Globus pallidus (tissue), 1 donor: Measurements from ENCODE around the gene NFATC2IP.
"Not testable (repeated sequence)": the region's sequence is repeated elsewhere in the genome, so short reads cannot be mapped to it uniquely, and the experiment has no call there.

Source experiments
- DNase-seq: peaks from one replicate; pipeline ENCODE4 v3.0.0-alpha.2; 2015; ENCODE audit warnings: low spot score

NFATC2IP gene

DNA sequence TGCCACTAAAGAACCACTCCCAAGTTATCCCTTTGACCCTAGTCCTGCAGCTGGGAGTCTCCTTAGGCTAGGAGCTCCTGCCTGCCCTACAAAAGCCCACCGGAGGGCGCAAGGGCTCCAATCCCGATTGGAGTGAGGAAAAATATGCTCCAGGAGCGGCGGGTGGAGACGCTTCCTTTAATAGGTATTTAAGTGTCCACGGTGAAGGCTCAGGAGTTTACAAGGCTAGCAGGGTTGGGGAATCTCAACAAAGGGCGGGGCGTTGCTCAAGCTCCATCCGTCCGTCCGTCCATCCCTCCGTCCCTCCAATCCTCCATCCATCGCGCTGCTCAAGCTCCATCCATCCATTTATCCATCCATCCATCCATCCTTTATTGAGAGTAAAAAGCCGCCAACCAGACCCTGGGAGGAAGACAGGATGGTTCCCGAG, 23.3 kb downstream of the NFATC2IP start:
- DNase-seq: peak; percentile 64

DNA sequence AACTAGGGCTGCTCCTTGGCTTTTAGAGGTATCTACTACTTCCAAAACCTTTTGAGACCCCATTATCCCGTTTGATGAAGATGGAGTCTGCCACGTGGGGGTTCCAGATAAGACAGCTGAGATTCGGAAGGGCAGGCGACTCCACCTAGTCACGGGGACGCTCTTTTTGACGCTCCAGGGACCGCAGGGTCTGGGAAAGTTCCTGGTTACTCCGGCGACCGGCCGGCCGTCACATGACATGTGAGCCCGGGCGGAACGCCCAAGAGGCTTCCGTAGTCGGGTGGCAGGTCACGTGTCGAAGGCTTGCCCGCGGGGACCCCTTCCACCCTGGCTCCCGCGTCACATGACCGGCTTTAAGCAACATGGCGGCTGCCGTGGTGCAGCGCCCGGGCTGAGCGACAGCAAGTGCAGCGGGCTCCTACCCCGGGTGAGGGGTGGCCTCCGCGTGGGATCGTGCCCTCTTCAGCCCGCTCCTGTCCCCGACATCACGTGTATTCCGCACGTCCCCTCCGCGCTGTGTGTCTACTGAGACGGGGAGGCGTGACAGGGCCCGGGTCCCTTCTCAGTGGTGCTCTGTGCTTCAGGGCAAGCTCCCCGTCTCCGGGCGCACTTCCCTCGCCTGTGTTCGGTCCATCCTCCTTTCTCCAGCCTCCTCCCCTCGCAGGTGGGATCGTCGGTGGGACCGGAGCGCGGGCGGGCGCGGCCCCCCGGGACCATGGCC, 23.9 kb downstream of the NFATC2IP start, which contains the start of gene SPNS1:
SPNS1 (plus strand) TSS at position 342 of the 721 bp plus-strand sequence; CDS start at position 716, 374 bp downstream.
- peak; percentile 92 for DNase-seq

DNA sequence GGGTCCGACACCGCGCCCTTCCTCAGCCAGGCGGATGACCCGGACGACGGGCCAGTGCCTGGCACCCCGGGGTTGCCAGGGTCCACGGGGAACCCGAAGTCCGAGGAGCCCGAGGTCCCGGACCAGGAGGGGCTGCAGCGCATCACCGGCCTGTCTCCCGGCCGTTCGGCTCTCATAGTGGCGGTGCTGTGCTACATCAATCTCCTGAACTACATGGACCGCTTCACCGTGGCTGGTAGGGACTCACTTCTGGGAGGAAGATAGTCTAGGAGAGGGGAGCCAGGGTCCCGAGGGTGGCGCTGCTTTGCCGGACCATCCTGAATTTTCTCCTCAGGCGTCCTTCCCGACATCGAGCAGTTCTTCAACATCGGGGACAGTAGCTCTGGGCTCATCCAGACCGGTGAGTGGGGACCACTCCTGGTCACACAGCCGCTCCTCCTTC, 24.4 kb downstream of the NFATC2IP start:
- DNase-seq: no peak

DNA sequence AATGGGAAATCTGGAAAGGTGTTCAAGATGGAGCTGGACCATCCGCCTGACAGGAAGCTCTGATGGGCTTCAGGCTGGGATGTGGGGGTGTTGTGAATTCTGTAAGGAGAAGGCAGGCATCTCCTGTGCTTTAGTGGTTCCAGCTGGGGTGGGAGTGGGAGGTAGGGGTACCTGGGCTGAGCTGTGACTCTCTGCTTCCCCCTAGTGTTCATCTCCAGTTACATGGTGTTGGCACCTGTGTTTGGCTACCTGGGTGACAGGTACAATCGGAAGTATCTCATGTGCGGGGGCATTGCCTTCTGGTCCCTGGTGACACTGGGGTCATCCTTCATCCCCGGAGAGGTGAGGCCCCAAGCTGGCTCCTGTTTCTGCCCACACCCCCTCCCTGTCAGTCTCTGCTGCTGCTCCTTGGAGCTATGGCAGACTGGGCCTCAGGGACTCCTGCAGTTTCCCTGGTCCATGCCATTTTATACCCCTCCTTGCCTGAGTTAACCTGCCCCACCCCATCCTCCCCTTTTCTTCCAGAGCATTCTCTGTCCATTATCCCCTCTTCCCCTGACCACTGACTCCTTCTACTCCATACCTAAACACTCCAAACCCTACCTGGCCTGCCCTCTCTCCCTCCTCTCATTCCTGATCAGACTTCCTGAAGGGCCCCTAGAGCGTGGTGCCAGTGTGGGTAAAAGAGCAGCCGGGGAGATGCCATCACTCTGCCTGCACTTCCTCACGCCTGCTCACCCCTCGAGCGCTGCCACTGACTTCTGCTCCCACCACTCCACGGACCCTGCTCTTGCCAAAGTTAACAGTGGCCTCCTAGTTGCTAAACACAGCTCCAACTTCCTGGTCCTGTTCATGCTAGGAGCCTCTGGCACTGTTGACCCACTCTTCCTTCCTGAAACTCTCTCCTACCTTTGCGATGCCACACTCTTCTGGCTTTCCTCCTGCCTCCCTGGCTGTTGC, 27.2 kb downstream of the NFATC2IP start:
- no peak for DNase-seq

GRCh38 chr16:28980330-28980729, 29.6 kb downstream of the NFATC2IP start:
- not testable (repeated sequence) for DNase-seq

GRCh38 chr16:28980929-28981328, 30.2 kb downstream of the NFATC2IP start:
- no peak for DNase-seq

- no peak for DNase-seq
Measured at GRCh38 chr16:28981517-28981916, 30.8 kb downstream of the NFATC2IP start.

GRCh38 chr16:28982418-28982817, 31.7 kb downstream of the NFATC2IP start:
- no peak for DNase-seq

- DNase-seq: no peak
Measured at GRCh38 chr16:28982949-28983348, 32.2 kb downstream of the NFATC2IP start.

GRCh38 chr16:28983644-28984043, 32.9 kb downstream of the NFATC2IP start:
- no peak for DNase-seq

- no peak for DNase-seq
Measured at GRCh38 chr16:28984091-28984490, 33.4 kb downstream of the NFATC2IP start.

DNA sequence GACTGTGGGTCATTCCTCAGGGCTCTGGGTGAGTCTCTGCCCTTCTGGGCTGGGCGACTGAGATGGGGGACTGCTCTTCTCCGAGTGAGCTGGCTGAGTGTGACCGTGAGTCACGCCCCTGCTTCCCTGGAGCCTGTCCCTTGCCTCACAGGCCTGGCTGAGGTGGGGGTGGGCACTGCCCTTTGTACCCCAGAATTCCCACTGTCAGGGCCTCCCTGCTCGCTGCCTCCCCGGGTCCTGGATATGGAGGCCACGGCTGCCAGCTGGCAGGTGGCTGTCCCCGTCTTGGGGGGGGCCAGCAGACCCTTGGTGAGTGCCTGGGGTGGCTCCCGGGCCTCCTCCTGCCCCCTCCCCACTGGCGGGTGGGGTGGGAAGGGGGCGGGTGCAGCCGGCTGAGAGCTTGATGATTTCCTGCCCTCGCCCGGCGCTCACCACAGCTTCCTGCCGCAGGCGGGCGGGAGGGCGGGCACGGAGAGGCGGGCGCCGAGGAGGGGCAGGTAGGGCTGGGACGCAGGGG, 33.9 kb downstream of the NFATC2IP start, which contains the start of gene LAT:
LAT (plus strand) TSS at position 434 of the 517 bp plus-strand sequence. CDS start 366 bp downstream, outside the sequence.
- DNase-seq: no peak

GRCh38 chr16:28985211-28986041, 34.7 kb downstream of the NFATC2IP start:
- no peak for DNase-seq

- DNase-seq: no peak
Measured at GRCh38 chr16:28986046-28986445, 35.3 kb downstream of the NFATC2IP start.

GRCh38 chr16:28986492-28986891, 35.8 kb downstream of the NFATC2IP start:
- no peak for DNase-seq

- no peak for DNase-seq
Measured at GRCh38 chr16:28987170-28987853, 36.6 kb downstream of the NFATC2IP start.

DNA sequence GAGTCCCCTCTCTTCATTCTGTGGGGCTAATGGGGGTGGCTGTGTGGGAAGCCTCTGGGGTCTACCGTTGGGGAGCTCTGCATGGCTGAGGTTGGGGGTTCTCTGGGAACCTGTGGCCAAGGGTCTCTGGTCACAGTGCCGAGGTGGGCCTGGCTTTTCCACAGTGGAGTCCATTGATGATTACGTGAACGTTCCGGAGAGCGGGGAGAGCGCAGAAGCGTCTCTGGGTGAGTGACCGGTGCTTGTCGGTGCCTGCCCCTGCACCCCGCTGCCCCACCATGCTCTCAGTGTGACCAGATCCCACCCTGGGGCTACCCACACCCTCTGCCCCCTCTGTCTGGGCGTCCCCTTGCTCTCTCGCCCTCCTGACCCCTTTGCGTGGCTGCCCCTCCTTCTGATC, 38.6 kb downstream of the NFATC2IP start:
- no peak for DNase-seq

DNA sequence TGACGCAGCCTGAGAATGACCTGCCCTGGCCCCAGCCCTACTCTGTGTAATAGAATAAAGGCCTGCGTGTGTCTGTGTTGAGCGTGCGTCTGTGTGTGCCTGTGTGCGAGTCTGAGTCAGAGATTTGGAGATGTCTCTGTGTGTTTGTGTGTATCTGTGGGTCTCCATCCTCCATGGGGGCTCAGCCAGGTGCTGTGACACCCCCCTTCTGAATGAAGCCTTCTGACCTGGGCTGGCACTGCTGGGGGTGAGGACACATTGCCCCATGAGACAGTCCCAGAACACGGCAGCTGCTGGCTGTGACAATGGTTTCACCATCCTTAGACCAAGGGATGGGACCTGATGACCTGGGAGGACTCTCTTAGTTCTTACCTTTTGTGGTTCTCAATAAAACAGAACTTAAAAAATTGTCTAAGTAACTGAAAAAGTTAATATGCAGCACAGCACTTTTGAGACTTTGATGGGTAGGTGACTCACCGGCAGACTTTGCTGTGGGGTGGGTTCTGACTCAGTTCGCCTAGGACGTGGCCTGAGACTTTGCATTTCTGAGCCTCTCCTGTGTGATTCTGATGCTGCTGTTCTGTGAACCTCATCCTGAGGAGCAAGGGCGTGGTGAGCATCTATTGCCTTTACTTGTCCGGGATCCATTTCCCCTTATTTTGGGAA, 39.8 kb downstream of the NFATC2IP start:
- no peak for DNase-seq

DNA sequence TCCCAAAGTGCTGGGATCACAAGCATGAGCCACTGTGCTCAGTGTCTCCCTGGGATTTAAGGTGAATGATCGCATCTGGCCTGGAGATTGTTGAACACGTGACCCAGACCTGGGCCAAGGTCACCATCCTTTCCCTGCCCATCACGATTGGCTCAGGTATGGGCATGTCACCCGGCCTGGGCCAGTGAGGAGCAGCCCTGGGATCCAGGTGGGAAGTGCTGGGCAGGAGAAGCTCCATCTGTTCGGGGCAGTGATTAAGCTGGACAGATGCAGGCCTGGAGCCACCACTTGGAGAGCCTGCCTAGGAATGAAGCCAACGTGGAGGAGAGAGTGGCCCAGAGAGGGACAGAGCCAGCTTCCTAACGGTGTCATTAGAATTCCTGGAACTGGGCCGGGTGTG, 41.0 kb downstream of the NFATC2IP start:
- no peak for DNase-seq

DNA sequence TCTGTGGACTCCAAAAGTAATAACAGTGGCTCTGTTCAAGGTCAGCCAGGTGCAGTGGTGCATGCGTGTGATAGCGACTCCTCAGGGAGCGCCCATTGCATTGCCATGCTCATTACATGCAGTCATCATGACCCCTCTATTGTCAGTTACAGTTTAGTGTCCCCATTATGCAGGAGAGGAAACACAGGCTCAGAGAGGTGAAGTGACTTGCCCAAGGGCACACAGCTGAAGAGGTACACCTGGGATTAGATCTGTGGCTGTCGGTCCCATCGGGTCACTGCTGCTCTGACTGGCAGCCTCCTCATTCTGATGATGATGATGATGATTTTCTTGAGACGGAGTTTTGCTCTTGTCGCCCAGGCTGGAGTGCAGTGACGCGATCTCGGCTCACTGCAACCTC, 41.8 kb downstream of the NFATC2IP start:
- no peak for DNase-seq
